WI38 (cell line): ENCODE data around the gene EDC3.
"Not testable (repeated sequence)": the region's sequence is repeated elsewhere in the genome, so short reads cannot be mapped to it uniquely, and the experiment has no call there.

Experiments used
- H3K4me3 ChIP-seq: 2 replicates; pipeline ENCODE4 v1.5.1; 2011; ENCODE audit warnings: low read depth, mild to moderate bottlenecking, control low read depth, low read length
- TF ChIP-seq, protein P1 (sequence below): IDR thresholded peaks from 2 replicates; pipeline ENCODE4 v1.5.1; 2012; ENCODE audit warnings: low read depth, mild to moderate bottlenecking, control low read depth, low read length

The EDC3 gene

DNA sequence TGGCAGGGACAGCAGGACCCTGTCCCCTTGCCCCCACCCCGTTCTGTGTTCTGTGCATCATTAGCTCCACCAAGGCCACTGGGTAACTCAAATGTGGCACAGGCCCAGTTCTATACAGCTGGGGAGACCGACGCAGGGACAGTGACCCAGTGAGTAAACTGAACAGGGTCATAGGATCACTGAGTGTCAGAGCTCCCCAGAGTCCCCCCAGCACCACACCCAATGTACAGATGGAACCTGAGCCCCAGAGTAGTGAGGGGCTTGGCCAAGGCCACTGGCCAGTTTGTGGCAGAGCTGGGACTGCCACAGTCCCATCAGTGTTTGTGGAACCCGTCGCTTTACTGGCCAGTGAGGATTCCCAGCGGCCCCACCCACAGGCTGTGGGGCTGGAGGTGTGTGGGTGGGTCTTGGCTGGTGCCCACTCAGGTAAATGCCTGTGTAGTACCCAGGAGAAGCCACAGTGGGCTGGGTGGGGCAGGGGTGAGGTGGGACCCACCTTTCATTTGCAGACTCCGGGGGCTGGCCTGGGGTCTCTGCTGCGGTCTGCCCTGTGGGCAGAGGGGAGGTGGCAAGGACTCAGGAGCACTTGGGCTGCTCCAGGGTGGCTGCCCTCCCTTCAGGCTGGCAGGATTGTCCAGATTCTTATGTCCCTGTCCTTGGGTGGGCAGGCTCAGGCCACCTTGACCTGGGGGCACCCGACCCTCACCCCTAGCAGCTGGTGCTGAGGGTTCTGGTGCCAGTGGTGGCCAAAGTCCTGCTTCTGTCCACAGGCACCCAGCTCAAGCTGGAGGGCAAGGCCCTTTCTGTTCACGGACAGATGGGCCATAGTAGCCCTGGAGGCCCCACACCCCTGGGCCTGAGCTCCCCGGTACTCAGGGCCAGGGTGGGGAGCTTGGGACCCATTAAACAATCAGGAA is 91.8 kb downstream of the EDC3 start:
- TF ChIP-seq, protein P1, sequence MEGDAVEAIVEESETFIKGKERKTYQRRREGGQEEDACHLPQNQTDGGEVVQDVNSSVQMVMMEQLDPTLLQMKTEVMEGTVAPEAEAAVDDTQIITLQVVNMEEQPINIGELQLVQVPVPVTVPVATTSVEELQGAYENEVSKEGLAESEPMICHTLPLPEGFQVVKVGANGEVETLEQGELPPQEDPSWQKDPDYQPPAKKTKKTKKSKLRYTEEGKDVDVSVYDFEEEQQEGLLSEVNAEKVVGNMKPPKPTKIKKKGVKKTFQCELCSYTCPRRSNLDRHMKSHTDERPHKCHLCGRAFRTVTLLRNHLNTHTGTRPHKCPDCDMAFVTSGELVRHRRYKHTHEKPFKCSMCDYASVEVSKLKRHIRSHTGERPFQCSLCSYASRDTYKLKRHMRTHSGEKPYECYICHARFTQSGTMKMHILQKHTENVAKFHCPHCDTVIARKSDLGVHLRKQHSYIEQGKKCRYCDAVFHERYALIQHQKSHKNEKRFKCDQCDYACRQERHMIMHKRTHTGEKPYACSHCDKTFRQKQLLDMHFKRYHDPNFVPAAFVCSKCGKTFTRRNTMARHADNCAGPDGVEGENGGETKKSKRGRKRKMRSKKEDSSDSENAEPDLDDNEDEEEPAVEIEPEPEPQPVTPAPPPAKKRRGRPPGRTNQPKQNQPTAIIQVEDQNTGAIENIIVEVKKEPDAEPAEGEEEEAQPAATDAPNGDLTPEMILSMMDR: no peak
- H3K4me3 ChIP-seq: no peak overlapping the region

DNA sequence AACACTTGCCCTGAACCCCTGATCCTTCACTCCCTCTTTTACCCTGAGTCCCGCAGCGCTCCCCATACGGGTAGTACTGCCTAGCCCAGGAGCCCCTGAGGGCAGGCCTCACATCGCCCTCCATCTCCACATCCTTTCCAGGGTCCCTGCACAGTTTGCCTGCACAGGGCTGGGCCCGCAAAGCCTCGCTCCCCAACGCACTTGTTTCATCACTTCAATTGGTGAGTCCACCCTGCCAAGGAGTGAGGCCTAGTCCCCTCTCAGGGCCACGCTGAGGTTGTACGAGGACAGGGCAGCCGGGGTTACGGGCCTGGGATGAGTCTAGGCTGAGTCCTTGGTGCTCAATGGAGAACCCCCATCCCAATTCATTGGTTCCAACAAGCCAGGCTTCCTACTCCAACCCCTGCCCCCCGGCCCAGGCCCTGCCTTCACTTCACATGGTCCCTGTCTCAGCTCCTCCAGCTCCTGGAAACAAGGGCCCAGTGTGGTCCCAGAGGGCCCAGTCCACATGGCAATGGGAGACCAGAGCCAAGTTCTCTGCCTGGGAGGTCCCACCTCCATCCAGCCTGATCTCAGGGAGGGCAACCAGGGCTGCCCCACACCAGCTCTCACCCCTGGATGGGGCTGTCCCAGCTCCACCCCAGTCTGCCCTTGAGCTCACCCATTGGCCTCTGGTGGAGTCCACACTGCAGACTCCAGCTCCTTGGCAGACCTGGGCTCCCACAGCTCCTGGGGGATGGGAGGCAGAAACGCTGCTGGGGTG is 92.6 kb downstream of the EDC3 start:
- no peak overlapping the region for H3K4me3 ChIP-seq
- TF ChIP-seq, protein P1: no peak

DNA sequence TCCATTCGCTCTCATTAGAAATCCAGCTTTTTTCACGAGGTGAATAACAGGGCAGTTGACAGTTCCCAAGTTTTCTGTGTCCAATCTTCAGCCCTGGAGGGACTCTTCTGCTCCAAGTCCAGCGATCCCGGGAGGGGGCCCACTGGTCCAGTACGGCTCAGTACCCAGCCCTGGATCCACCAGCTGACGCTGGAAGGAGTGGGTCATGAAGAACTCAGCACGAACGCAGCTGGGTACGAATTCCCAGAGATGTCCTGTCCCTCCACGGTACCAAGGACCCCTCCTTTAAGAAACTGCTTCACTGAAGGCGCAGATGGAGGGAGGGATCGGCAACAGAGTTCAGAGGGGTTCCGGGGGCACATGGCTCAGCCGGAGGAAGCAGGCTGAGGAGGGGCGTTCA is 96.7 kb downstream of the EDC3 start:
- TF ChIP-seq, protein P1: no peak
- H3K4me3 ChIP-seq: peak overlapping the region; percentile 66

DNA sequence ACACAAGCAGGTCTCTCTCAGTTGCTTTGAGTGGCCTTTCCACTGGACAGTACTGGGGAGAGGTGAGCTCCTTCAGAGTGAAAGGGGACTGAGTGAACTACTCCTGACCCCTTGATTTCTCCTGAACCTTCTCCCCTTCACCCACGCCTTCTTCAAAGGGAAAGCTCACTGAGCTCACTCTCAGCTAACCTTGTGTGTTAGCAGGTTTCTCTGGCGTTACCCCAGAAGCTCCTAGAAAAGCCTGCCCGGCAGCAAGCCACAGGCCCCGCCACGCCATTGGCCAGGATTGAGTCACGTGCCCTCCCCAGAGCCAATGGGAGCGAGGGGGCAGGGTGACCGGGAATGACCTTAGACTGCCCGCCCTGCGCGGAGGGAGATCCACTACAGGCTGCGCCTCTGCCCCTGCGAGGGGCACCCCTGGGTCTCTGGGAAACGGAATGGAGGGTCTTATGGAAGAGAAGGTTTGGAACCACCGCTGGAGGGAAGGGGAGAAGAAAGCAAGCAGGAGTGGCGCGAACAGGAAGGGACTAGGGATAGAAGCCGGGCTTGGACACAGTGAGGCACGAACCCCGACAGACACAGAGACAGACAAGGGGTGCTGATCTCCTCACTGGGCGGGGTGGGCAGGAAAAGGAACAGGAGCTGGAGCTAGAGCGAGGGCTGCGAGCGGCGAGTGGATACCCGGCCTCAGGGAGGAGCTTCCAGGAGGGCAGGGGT is 97.5 kb downstream of the EDC3 start:
- TF ChIP-seq, protein P1: no peak

GRCh38 chr15:74597146-74597705 is 98.6 kb downstream of the EDC3 start:
- not testable (repeated sequence) for H3K4me3 ChIP-seq

More for the DNA sequence above, 97.5 kb downstream of the EDC3 start:
- peak overlapping the region; percentile 66 for H3K4me3 ChIP-seq

DNA sequence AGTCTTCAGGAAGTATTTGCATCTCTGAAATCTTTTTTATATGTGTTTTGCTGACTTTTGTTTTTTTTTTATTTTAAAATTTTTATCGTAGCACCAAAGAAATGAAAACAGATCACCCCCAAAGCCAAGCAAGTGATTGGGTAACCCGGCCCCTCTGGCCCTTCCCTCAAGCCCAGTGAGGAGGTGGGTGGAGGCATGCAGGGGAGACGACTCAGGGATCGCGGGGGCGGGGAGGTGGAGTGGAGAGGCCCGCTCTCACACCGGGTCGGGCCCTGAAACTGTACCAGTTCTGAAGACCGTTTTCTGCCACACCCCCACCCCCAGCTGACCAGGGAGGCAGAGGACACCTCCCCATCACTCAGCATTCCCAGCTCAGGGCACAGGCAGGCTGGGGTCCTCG is 99.1 kb downstream of the EDC3 start:
- H3K4me3 ChIP-seq: not testable (repeated sequence)

- TF ChIP-seq, protein P1: no peak
- no peak overlapping the region for H3K4me3 ChIP-seq
Measured at GRCh38 chr15:74595271-74595670, 100.6 kb downstream of the EDC3 start.
